ENCODE data around the gene ATCAY.

ATCAY gene

GRCh38 chr19:3970808-3971598, 90.5 kb downstream of the ATCAY start, which contains the start of gene DAPK3:
Gene DAPK3 (minus strand): TSS chr19:3971099. CDS start chr19:3969735, 1,364 bp downstream.
- DNase-seq, result peak; percentile 82 to 95

GRCh38 chr19:3975144-3975543, 94.7 kb downstream of the ATCAY start:
- DNase-seq, result no peak

GRCh38 chr19:3975637-3976087, 95.2 kb downstream of the ATCAY start:
- DNase-seq, result no peak

- DNase-seq, result no peak
These were observed 96.2 kb downstream of the ATCAY start for GRCh38 chr19:3976495-3977241.

Measured in cerebellar nuclear complex (tissue), 1 donor.